H9 (cell line): ENCODE measurements around the gene PPP1R26. TPM values are rescaled to one million over a fixed set of nuclear protein-coding genes. Genes with fewer than 3 reads are reported as not detected.
A peak's percentile ranks its signal among the peaks of the same experiment; 100 is the strongest.

Source experiments
- DNase-seq: peaks from one replicate; pipeline ENCODE4 v3.0.0-alpha.2; 2017
- H2AFZ ChIP-seq: one replicate; pipeline ENCODE4 v1.6.1; 2013; ENCODE audit warnings: mild to moderate bottlenecking, low read length, control low read depth, moderate library complexity
- H2AK5ac ChIP-seq: 2 replicates; pipeline ENCODE4 v1.6.1; 2013; ENCODE audit warnings: low read length, control low read depth, mixed read lengths; ENCODE audit not compliant: insufficient read length
- H2BK120ac ChIP-seq: one replicate; pipeline ENCODE4 v1.6.1; 2013; ENCODE audit warnings: low read depth, mild to moderate bottlenecking, low read length, control low read depth, inconsistent platforms; ENCODE audit not compliant: poor library complexity, severe bottlenecking
- H2BK12ac ChIP-seq: 2 replicates; pipeline ENCODE4 v1.6.1; 2013; ENCODE audit warnings: low read length, control low read depth, mixed read lengths, low read depth; ENCODE audit not compliant: insufficient read length
- H2BK15ac ChIP-seq: 2 replicates; pipeline ENCODE4 v1.6.1; 2013; ENCODE audit warnings: low read depth, low read length, control low read depth
- H2BK20ac ChIP-seq: one replicate; pipeline ENCODE4 v1.6.1; 2013; ENCODE audit warnings: low read depth, mild to moderate bottlenecking, low read length, control low read depth, inconsistent platforms; ENCODE audit not compliant: poor library complexity, severe bottlenecking
- H2BK5ac ChIP-seq: 2 replicates; pipeline ENCODE4 v1.6.1; 2013; ENCODE audit warnings: low read length, control low read depth, mixed read lengths; ENCODE audit not compliant: insufficient read length
- H3K14ac ChIP-seq: 2 replicates; pipeline ENCODE4 v1.6.1; 2013; ENCODE audit warnings: low read length, control low read depth; ENCODE audit not compliant: insufficient read depth
- H3K18ac ChIP-seq: 2 replicates; pipeline ENCODE4 v1.6.1; 2013; ENCODE audit warnings: low read depth, mild to moderate bottlenecking, mixed read lengths, low read length, control low read depth; ENCODE audit not compliant: insufficient read length
- H3K23ac ChIP-seq: 2 replicates; pipeline ENCODE4 v1.6.1; 2013; ENCODE audit warnings: low read length, control low read depth, mixed read lengths, low read depth; ENCODE audit not compliant: insufficient read length
- H3K23me2 ChIP-seq: 2 replicates; pipeline ENCODE4 v1.6.1; 2013; ENCODE audit warnings: low read depth, mild to moderate bottlenecking, mixed read lengths, low read length, control low read depth; ENCODE audit not compliant: insufficient read length, poor library complexity, severe bottlenecking
- H3K27ac ChIP-seq: 2 replicates; pipeline ENCODE4 v1.5.1; 2013; ENCODE audit warnings: low read length, control low read depth, mixed read lengths, low read depth; ENCODE audit not compliant: insufficient read length
- H3K27me3 ChIP-seq: 2 replicates; pipeline ENCODE4 v1.6.1; 2013; ENCODE audit warnings: low read length, control low read depth, inconsistent platforms; ENCODE audit not compliant: insufficient read depth
- H3K4ac ChIP-seq: 2 replicates; pipeline ENCODE4 v1.6.1; 2013; ENCODE audit warnings: low read depth, mild to moderate bottlenecking, control low read depth, inconsistent platforms, low read length, moderate library complexity
- H3K4me1 ChIP-seq: 2 replicates; pipeline ENCODE4 v1.6.1; 2013; ENCODE audit warnings: low read length, control low read depth, inconsistent platforms; ENCODE audit not compliant: insufficient read depth
- H3K4me2 ChIP-seq: 2 replicates; pipeline ENCODE4 v1.6.1; 2013; ENCODE audit warnings: low read length, control low read depth, mixed read lengths; ENCODE audit not compliant: insufficient read length, insufficient read depth
- H3K56ac ChIP-seq: 2 replicates; pipeline ENCODE4 v1.6.1; 2013; ENCODE audit warnings: low read depth, mild to moderate bottlenecking, mixed read lengths, low read length, control low read depth; ENCODE audit not compliant: insufficient read length
- H3K79me1 ChIP-seq: 2 replicates; pipeline ENCODE4 v1.6.1; 2013; ENCODE audit warnings: low read depth, mild to moderate bottlenecking, moderate library complexity, low read length, control low read depth, inconsistent platforms; ENCODE audit not compliant: insufficient read depth, poor library complexity, severe bottlenecking
- H3K79me2 ChIP-seq: 2 replicates; pipeline ENCODE4 v1.6.1; 2013; ENCODE audit warnings: low read length, control low read depth, inconsistent platforms; ENCODE audit not compliant: insufficient read depth
- H3K9ac ChIP-seq: 2 replicates; pipeline ENCODE4 v1.6.1; 2013; ENCODE audit warnings: low read length, control low read depth, mixed read lengths; ENCODE audit not compliant: insufficient read length; ENCODE audit errors: extremely low read depth
- H3K9me3 ChIP-seq: one replicate; pipeline ENCODE4 v1.6.1; 2013; ENCODE audit warnings: low read depth, low read length, inconsistent platforms; ENCODE audit not compliant: control insufficient read depth
- H3T11ph ChIP-seq: one replicate; pipeline ENCODE4 v1.6.1; 2013; ENCODE audit warnings: mild to moderate bottlenecking, low read length, control low read depth, inconsistent platforms
- H4K20me1 ChIP-seq: one replicate; pipeline ENCODE4 v1.6.1; 2013; ENCODE audit not compliant: control insufficient read depth, insufficient read length, insufficient read depth
- H4K5ac ChIP-seq: 2 replicates; pipeline ENCODE4 v1.6.1; 2013; ENCODE audit warnings: low read depth, mild to moderate bottlenecking, mixed read lengths, low read length, control low read depth; ENCODE audit not compliant: insufficient read length
- H4K8ac ChIP-seq: replicated peaks from 2 replicates; pipeline ENCODE4 v1.6.1; 2013; ENCODE audit warnings: low read length, control low read depth, mixed read lengths, low read depth; ENCODE audit not compliant: insufficient read length
- H4K91ac ChIP-seq: 2 replicates; pipeline ENCODE4 v1.6.1; 2013; ENCODE audit warnings: low read depth, mild to moderate bottlenecking, moderate library complexity, mixed read lengths, low read length, control low read depth; ENCODE audit not compliant: insufficient read length
- H3K27ac Mint-ChIP-seq, 3 experiments: 2 replicates in 2 of 3; 3 replicates in 1 of 3; pipeline ENCODE4 v1.8.0; 2020 to 2021; ENCODE audit warnings: mixed read lengths in 3 of 3, mild to moderate bottlenecking in 1 of 3, moderate library complexity in 1 of 3
- H3K27me3 Mint-ChIP-seq: 2 replicates; pipeline ENCODE4 v1.8.0; 2021; ENCODE audit warnings: low read depth, mild to moderate bottlenecking, moderate library complexity, mixed read lengths
- H3K36me3 Mint-ChIP-seq, 3 experiments: 2 replicates in 2 of 3; 3 replicates in 1 of 3; pipeline ENCODE4 v1.8.0; 2020 to 2021; ENCODE audit warnings: low read depth in 3 of 3, mixed read lengths in 3 of 3; ENCODE audit not compliant: insufficient read depth in 1 of 3
- H3K4me1 Mint-ChIP-seq, 2 experiments: 2 replicates each; pipeline ENCODE4 v1.8.0; 2020; ENCODE audit warnings: mixed read lengths in 2 of 2
- H3K4me3 Mint-ChIP-seq, 2 experiments: 2 replicates in 1 of 2; 3 replicates in 1 of 2; pipeline ENCODE4 v1.8.0; 2020 to 2021; ENCODE audit warnings: mild to moderate bottlenecking in 2 of 2, mixed read lengths in 2 of 2, moderate library complexity in 1 of 2
- H3K9me3 Mint-ChIP-seq, 2 experiments: 2 replicates in 1 of 2; 3 replicates in 1 of 2; pipeline ENCODE4 v1.8.0; 2020; ENCODE audit warnings: mild to moderate bottlenecking in 2 of 2, mixed read lengths in 2 of 2, moderate library complexity in 1 of 2
- CTCF ChIP-seq: fragments of 200-600 bp; sonication (generic); conservative IDR thresholded peaks from 3 replicates; pipeline ENCODE4 v1.8.0; 2021; ENCODE audit warnings: antibody characterized with exemption, mild to moderate bottlenecking
- WGBS: extraction: QIAGEN DNeasy Blood & Tissue Kit; methylation state at CpG from one replicate; pipeline ENCODE4 v1.1.7; 2013; ENCODE audit warnings: missing lambda C conversion rate, low lambda C conversion rate, mixed read lengths; ENCODE audit not compliant: insufficient read length; ENCODE audit errors: extremely low coverage; 5-methylcytosine and 5-hydroxymethylcytosine counted together
- total RNA-seq: library from RNA; stranded (reverse); gene quantifications from 2 replicates; pipeline ENCODE4 v1.2.1, GENCODE V29; 2021

Gene PPP1R26
- total RNA-seq, 1 experiment from 2014 or later: 38.0 TPM

GRCh38 chr9:135443797-135444425, 35.7 kb upstream of the PPP1R26 start:
- Histone ChIP-seq H2BK120ac (no peak overlapping the region), H3K23ac (no peak overlapping the region), H2AFZ (no peak overlapping the region), H2BK12ac (no peak overlapping the region), H3K18ac (no peak overlapping the region), H4K8ac (no peak overlapping the region), H3K79me2 (no peaks in the 10 kb centered on the region), H3K79me1 (no peaks in the 10 kb centered on the region), H3T11ph (no peak overlapping the region), H2BK20ac (no peak overlapping the region), H2BK5ac (no peak overlapping the region), H4K5ac (no peak overlapping the region), H3K9me3 (no peaks in the 10 kb centered on the region), H3K4me2 (no peak overlapping the region), H2BK15ac (no peak overlapping the region), H2AK5ac (no peak overlapping the region), H3K56ac (no peak overlapping the region), H3K23me2 (no peaks in the 10 kb centered on the region), H3K27me3 (no peaks in the 10 kb centered on the region), H3K4ac (no peak overlapping the region), H3K9ac (no peak overlapping the region), H3K14ac (no peak overlapping the region), H3K4me1 (no peaks in the 10 kb centered on the region; the same call in 1 of the 2 replicates), H4K91ac (no peak overlapping the region), H3K27ac (no peak overlapping the region), H4K20me1 (no peaks in the 10 kb centered on the region)
- peaks cover 15 to 38% of the 10 kb centered on the region in 2 experiments for H3K4me1 Mint-ChIP-seq
- H3K27ac Mint-ChIP-seq: 0 out of 7 replicates have a peak overlapping the region, but pooled peaks of 1 of the 3 experiments have one; percentile 4
- WGBS: no CpG with 5 or more reads among the region's 28 CpGs
- H3K9me3 Mint-ChIP-seq: no peaks in the 10 kb centered on the region; a peak in 1 of 5 replicates
- H3K36me3 Mint-ChIP-seq: no peaks in the 10 kb centered on the region
- peaks cover 2% of the 10 kb centered on the region for H3K27me3 Mint-ChIP-seq
- DNase-seq: no peak
- TF ChIP-seq CTCF: no peak
- no peak overlapping the region for H3K4me3 Mint-ChIP-seq
